GM21423 (cell line): ENCODE measurements around the gene CDC123.
"Not testable (repeated sequence)": the region's sequence is repeated elsewhere in the genome, so short reads cannot be mapped to it uniquely, and the experiment has no call there.

Experiments
- ATAC-seq: cut with Tn5 transposase; IDR thresholded peaks from one replicate; pipeline ENCODE4 v1.9.1; 2021; ENCODE audit warnings: mild to moderate bottlenecking, moderate library complexity; ENCODE audit not compliant: unreplicated experiment

Gene CDC123

GRCh38 chr10:12228851-12229250 is 32.9 kb downstream of the CDC123 start:
- no peak for ATAC-seq

GRCh38 chr10:12234687-12235086 is 38.7 kb downstream of the CDC123 start:
- not testable (repeated sequence) for ATAC-seq

- no peak for ATAC-seq
Observed at GRCh38 chr10:12235116-12235694, 39.2 kb downstream of the CDC123 start.

GRCh38 chr10:12235796-12236195 is 39.8 kb downstream of the CDC123 start:
- ATAC-seq: no peak

GRCh38 chr10:12237265-12238220 is 41.6 kb downstream of the CDC123 start:
- no peak for ATAC-seq

GRCh38 chr10:12238821-12239220 is 42.8 kb downstream of the CDC123 start:
- ATAC-seq: no peak

GRCh38 chr10:12241810-12242529 is 46.0 kb downstream of the CDC123 start:
- no peak for ATAC-seq

- ATAC-seq: no peak
Observed at GRCh38 chr10:12243864-12244620, 48.1 kb downstream of the CDC123 start.

- no peak for ATAC-seq
Observed at GRCh38 chr10:12250181-12250580, 54.2 kb downstream of the CDC123 start.

GRCh38 chr10:12250702-12251101 is 54.7 kb downstream of the CDC123 start:
- ATAC-seq: not testable (repeated sequence)

GRCh38 chr10:12251581-12251980 is 55.6 kb downstream of the CDC123 start:
- no peak for ATAC-seq

GRCh38 chr10:12252882-12253546 is 57.0 kb downstream of the CDC123 start:
- peak; percentile 56 for ATAC-seq

GRCh38 chr10:12255048-12255447 is 59.1 kb downstream of the CDC123 start:
- no peak for ATAC-seq

- no peak for ATAC-seq
Observed at GRCh38 chr10:12259988-12260387, 64.0 kb downstream of the CDC123 start.

GRCh38 chr10:12262278-12262981 is 66.4 kb downstream of the CDC123 start:
- no peak for ATAC-seq

- ATAC-seq: peak; percentile 87
Observed at GRCh38 chr10:12264204-12264940, 68.4 kb downstream of the CDC123 start.

GRCh38 chr10:12269056-12269455 is 73.1 kb downstream of the CDC123 start:
- no peak for ATAC-seq

- ATAC-seq: no peak
Observed at GRCh38 chr10:12271210-12271540, 75.2 kb downstream of the CDC123 start.

- not testable (repeated sequence) for ATAC-seq
Observed at GRCh38 chr10:12277862-12278261, 81.9 kb downstream of the CDC123 start.
